Natural killer cell (primary cell): ENCODE measurements around the gene SLC2A14. TPM values are rescaled to one million over a fixed set of nuclear protein-coding genes. Genes with fewer than 3 reads are reported as not detected.

Source experiments
- ATAC-seq, 3 donors: fragments of 150-1000 bp in 2 of 3; fragments of 200-7000 bp in 1 of 3; cut with Tn5 transposase; 1 replicate in 1 of 3; 2 replicates in 2 of 3; pipeline ENCODE4 v1.10.0; 2021; ENCODE audit warnings: mild to moderate bottlenecking in 2 of 3, moderate library complexity in 2 of 3
- DNase-seq, 2 donors: peaks; one replicate each; pipeline versions ENCODE4 v3.0.0 to v3.0.0-alpha.2; 2013 to 2021; ENCODE audit warnings: mixed read lengths in 1 of 2
- H3K27ac ChIP-seq: one replicate; pipeline ENCODE4 v1.5.1; 2013; ENCODE audit warnings: mild to moderate bottlenecking, low read length
- H3K27me3 ChIP-seq: one replicate; pipeline ENCODE4 v1.6.1; 2013; ENCODE audit warnings: low read length; ENCODE audit not compliant: control insufficient read depth, insufficient read depth
- H3K36me3 ChIP-seq: one replicate; pipeline ENCODE4 v1.6.1; 2013; ENCODE audit warnings: low read length; ENCODE audit not compliant: control insufficient read depth, insufficient read depth
- H3K4me1 ChIP-seq: one replicate; pipeline ENCODE4 v1.6.1; 2013; ENCODE audit warnings: low read length; ENCODE audit not compliant: control insufficient read depth, insufficient read depth
- H3K4me3 ChIP-seq: one replicate; pipeline ENCODE4 v1.5.1; 2013; ENCODE audit warnings: low read length
- H3K9me3 ChIP-seq: one replicate; pipeline ENCODE4 v1.6.1; 2013; ENCODE audit warnings: low read length; ENCODE audit not compliant: control insufficient read depth, insufficient read depth
- H3K27ac Mint-ChIP-seq, 2 donors: one replicate each; pipeline ENCODE4 v1.8.0; 2022; ENCODE audit warnings: mild to moderate bottlenecking in 2 of 2, mixed read lengths in 2 of 2, moderate library complexity in 1 of 2
- H3K27me3 Mint-ChIP-seq, 2 donors: one replicate each; pipeline ENCODE4 v1.8.0; 2022; ENCODE audit warnings: low read depth in 2 of 2, mixed read lengths in 2 of 2
- H3K36me3 Mint-ChIP-seq: one replicate; pipeline ENCODE4 v1.8.0; 2022; ENCODE audit warnings: mixed read lengths
- H3K4me1 Mint-ChIP-seq, 2 donors: one replicate each; pipeline ENCODE4 v1.8.0; 2022; ENCODE audit warnings: mixed read lengths in 2 of 2
- H3K4me3 Mint-ChIP-seq: one replicate; pipeline ENCODE4 v1.8.0; 2022; ENCODE audit warnings: mild to moderate bottlenecking, moderate library complexity, mixed read lengths
- H3K9me3 Mint-ChIP-seq, 2 donors: one replicate each; pipeline ENCODE4 v1.8.0; 2022; ENCODE audit warnings: mixed read lengths in 2 of 2
- WGBS: methylation state at CpG from one replicate; pipeline ENCODE4 v1.1.7; 2013; ENCODE audit warnings: missing lambda C conversion rate; ENCODE audit not compliant: insufficient coverage; 5-methylcytosine and 5-hydroxymethylcytosine counted together
- intact Hi-C: fragments of 100-400 bp; cut with micrococcal nuclease; formaldehyde crosslinking; loops from one replicate; pipeline ENCODE4 v1.14.2; 2022
- total RNA-seq, 4 donors: library from RNA; stranded (reverse); fragments of 120-200 nt in 1 of 4; gene quantifications; one replicate each; pipeline versions ENCODE4 v1.2.3 to v1.2.4, GENCODE V29; 2013 to 2022
- TF ChIP-seq, protein P1 (sequence below): fragments of 200-600 bp; IDR thresholded peaks from one replicate; pipeline ENCODE4 v1.8.0; 2022; ENCODE audit warnings: antibody characterized with exemption

Gene SLC2A14
- total RNA-seq, 3 donors from 2014 or later (not counting 1 experiment from before 2014, with no cell fraction given): 0.12 to 7.9 (median 0.25) TPM

- H3K4me1 ChIP-seq: no peaks in the 10 kb centered on the region
- Mint-ChIP-seq H3K9me3 (no peaks in the 10 kb centered on the region), H3K36me3 (no peaks in the 10 kb centered on the region), H3K4me3 (no peak overlapping the region), H3K27ac (no peak overlapping the region), H3K4me1 (no peaks in the 10 kb centered on the region), H3K27me3 (peaks cover 0 to 6% of the 10 kb centered on the region in 2 donors)
- DNase-seq: no peak
- intact Hi-C loops: no loop called here
- H3K9me3 ChIP-seq: no peaks in the 10 kb centered on the region
- H3K27ac ChIP-seq: no peak overlapping the region
- no peak overlapping the region for H3K4me3 ChIP-seq
- 62% methylated on average over 2 of the region's 3 CpGs for WGBS
- no peak for ATAC-seq
- TF ChIP-seq, protein P1, sequence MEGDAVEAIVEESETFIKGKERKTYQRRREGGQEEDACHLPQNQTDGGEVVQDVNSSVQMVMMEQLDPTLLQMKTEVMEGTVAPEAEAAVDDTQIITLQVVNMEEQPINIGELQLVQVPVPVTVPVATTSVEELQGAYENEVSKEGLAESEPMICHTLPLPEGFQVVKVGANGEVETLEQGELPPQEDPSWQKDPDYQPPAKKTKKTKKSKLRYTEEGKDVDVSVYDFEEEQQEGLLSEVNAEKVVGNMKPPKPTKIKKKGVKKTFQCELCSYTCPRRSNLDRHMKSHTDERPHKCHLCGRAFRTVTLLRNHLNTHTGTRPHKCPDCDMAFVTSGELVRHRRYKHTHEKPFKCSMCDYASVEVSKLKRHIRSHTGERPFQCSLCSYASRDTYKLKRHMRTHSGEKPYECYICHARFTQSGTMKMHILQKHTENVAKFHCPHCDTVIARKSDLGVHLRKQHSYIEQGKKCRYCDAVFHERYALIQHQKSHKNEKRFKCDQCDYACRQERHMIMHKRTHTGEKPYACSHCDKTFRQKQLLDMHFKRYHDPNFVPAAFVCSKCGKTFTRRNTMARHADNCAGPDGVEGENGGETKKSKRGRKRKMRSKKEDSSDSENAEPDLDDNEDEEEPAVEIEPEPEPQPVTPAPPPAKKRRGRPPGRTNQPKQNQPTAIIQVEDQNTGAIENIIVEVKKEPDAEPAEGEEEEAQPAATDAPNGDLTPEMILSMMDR: no peak
- H3K36me3 ChIP-seq: no peaks in the 10 kb centered on the region
- no peaks in the 10 kb centered on the region for H3K27me3 ChIP-seq
Measured at GRCh38 chr12:7769999-7770398, 102.7 kb downstream of the SLC2A14 start.

Other genes with a start within 250 kb of the SLC2A14 start
- not detected for gene APOBEC1, start 207.0 kb downstream of the SLC2A14 start, total RNA-seq
- gene GDF3, start 177.1 kb downstream of the SLC2A14 start, total RNA-seq: not detected
- gene DPPA3, start 161.5 kb downstream of the SLC2A14 start, total RNA-seq: not detected
- under 1 TPM in 1 of 3 donors, not detected in 2; 0.54 TPM for gene CLEC4C, start 125.5 kb downstream of the SLC2A14 start, total RNA-seq
- not detected for gene NANOGNB, start 107.7 kb downstream of the SLC2A14 start, total RNA-seq
- gene NANOG, start 83.5 kb downstream of the SLC2A14 start, total RNA-seq: not detected
- gene SLC2A3, start 63.3 kb upstream of the SLC2A14 start, total RNA-seq: 100 to 1,000 TPM; 406 to 534 (median 427) TPM
- gene FOXJ2, start 159.8 kb upstream of the SLC2A14 start, total RNA-seq: 10 to 100 TPM; 27.8 to 28.5 (median 28.4) TPM
- gene C3AR1, start 193.4 kb upstream of the SLC2A14 start, total RNA-seq: 10 to 100 TPM in 2 of 3 donors, 1 to 10 TPM in 1; 9.5 to 16.9 (median 13.0) TPM
- 100 to 1,000 TPM; 100 to 122 (median 115) TPM for gene NECAP1, start 209.4 kb upstream of the SLC2A14 start, total RNA-seq